HG02763 (cell line): ENCODE results near the gene CARD19.

Experiments used
- ATAC-seq: cut with Tn5 transposase; IDR thresholded peaks from one replicate; pipeline ENCODE4 v1.9.1; 2021; ENCODE audit warnings: mild to moderate bottlenecking, moderate library complexity; ENCODE audit not compliant: unreplicated experiment

The CARD19 gene

DNA sequence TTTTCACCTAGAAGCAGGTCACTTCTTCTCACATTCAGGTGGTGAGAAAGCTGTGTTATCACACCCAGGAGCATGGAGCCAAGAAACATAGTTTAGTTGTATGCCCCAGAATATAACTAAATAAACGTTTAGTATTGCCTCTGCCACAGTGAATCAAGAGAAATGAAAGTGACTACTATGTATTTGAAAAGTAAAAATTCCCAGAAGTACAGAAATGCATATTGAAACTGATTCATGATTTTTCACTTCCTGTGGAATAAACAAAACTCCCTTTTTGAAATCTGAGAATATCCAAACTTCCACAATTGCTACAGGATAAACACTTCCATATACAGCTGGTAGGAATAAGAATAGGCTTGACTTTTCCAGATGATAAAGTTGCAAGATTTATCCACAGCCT lies 53.3 kb downstream of the CARD19 start:
- no peak for ATAC-seq

- no peak for ATAC-seq
Measured at GRCh38 chr9:93151097-93151784, 55.2 kb downstream of the CARD19 start.

GRCh38 chr9:93154293-93154903 lies 58.4 kb downstream of the CARD19 start:
- ATAC-seq, result no peak

GRCh38 chr9:93155716-93156474 lies 59.9 kb downstream of the CARD19 start:
- no peak for ATAC-seq

GRCh38 chr9:93156475-93157008 lies 60.5 kb downstream of the CARD19 start:
- ATAC-seq, result no peak

DNA sequence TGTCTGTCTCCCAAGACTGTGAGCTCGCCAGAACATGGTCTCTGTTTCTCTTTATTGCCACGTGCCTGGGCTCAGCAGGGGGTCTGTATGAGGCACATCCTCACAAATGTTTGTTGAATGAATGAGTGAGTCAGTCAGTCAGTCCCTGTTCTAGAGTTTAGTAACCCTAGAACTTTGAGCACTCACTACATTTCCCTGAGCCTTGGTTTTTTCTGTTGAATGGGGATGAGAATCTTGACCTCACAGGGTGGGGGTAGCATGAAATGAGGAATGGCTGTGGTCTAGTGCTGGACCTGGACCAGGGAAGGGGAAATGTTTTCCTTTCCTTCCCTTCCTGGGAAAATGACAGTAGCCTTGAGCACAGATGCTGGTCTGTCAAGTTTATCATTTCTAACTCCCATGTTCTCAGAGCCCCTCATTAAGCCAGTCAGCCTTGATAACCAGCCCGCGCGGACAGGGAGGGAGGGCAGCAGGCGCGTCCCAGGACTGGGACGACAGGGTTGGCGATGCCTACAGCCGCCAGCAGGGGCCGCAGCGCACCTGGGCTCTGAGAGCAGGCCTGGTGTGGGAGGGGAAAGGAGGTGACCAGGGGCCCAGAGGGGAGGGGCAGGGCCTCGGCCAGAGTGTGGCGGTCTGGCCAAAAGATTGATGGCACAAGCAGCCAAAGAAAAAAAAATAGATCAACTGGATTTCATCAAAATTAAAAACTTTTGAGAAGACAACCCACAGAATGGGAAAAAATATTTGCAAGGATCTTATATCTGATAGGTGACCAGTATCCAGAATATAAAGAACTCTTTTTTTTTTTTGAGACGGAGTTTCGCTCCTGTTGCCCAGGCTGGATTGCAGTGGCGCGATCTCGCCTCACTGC lies 63.8 kb downstream of the CARD19 start:
- peak; percentile 87 for ATAC-seq

DNA sequence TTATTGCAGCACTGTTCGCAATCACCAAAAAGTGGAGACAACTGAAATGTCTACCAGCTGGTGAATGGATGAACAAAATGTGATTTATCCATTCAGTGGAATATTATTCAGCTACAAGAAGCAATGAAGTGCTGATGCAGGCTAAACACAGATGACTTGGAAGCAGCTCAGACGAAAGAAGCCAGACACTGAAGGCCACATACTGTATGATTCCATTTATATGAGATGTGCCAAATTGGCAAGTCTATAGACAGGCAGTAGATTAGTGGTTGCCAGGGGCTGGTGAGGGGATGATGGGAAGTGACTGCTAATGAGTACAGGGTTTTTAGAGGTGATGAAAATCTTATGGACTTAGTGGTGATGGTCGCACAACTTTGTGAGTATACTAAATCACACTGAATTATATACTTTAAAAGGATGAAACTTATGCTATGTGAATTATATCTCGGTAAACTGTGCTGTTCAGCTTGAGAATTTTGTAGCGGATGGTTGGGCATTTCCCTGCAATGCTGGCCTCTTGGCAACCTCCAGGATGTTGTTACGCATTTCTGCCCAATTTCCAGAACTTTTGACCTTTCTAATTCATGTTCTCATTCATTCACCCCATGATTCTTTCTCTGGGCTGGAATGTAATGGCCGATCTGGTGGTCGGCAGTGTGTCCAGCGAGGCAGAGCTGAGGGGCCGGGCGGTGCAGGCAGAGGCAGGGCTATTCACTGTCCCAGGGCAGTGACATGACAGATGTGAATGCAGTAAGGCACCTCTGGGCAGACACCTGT lies 66.0 kb downstream of the CARD19 start:
- no peak for ATAC-seq
